Dermis lymphatic vessel endothelial cell (primary cell): ENCODE results near the gene AKT2. TPM values are rescaled to one million over a fixed set of nuclear protein-coding genes. Genes with fewer than 3 reads are reported as not detected.

Experiments used
- total RNA-seq: library from RNA; depleted of rRNA; stranded (reverse); fragments of >200 nt; gene quantifications from 2 replicates; pipeline ENCODE4 v1.2.1, GENCODE V29; 2014

AKT2 gene
- total RNA-seq = 27.0 and 30.5 TPM in 2 replicates

GRCh38 chr19:40284501-40285352 is at the start of gene AKT2:
Gene AKT2 (minus strand): TSS chr19:40285345. CDS start chr19:40265267, 20,078 bp downstream.

GRCh38 chr19:40217934-40218890 is 66.9 kb downstream of the AKT2 start, which contains the start of gene TTC9B:
Gene TTC9B (minus strand): TSS chr19:40218384. CDS start chr19:40218381, 3 bp downstream.

GRCh38 chr19:40190891-40191835 is 94.0 kb downstream of the AKT2 start, which contains the start of gene MAP3K10:
Gene MAP3K10 (plus strand): TSS chr19:40191426. CDS start chr19:40192032, 606 bp downstream.

Other genes with a start within 250 kb of the AKT2 start
- gene ZNF780B, start 229.1 kb downstream of the AKT2 start, total RNA-seq = 6.5 and 14.0 TPM in 2 replicates
- gene ZNF780A, start 194.4 kb downstream of the AKT2 start, total RNA-seq = 9.5 and 16.5 TPM in 2 replicates
- gene MAP3K10, start 93.9 kb downstream of the AKT2 start, total RNA-seq = 3.7 and 5.5 TPM in 2 replicates
- gene TTC9B, start 67.0 kb downstream of the AKT2 start, total RNA-seq = not detected in 2 replicates
- 0.09 and 0.11 TPM in 2 replicates for gene CCNP, start 58.7 kb downstream of the AKT2 start, total RNA-seq
- gene C19orf47, start 63.1 kb upstream of the AKT2 start, total RNA-seq = 3.6 and 6.1 TPM in 2 replicates
- gene PLD3, start 63.4 kb upstream of the AKT2 start, total RNA-seq = 123 and 175 TPM in 2 replicates
- gene HIPK4, start 104.8 kb upstream of the AKT2 start, total RNA-seq = under 0.01 TPM in 1 of 2 replicates, not detected in the other
- gene PRX, start 128.0 kb upstream of the AKT2 start, total RNA-seq = 1.5 TPM in 2 replicates
- gene SERTAD1, start 140.6 kb upstream of the AKT2 start, total RNA-seq = 20.7 and 22.3 TPM in 2 replicates
- 22.1 and 32.7 TPM in 2 replicates for gene SERTAD3, start 159.0 kb upstream of the AKT2 start, total RNA-seq
- gene BLVRB, start 180.4 kb upstream of the AKT2 start, total RNA-seq = 39.4 and 53.0 TPM in 2 replicates
- under 0.01 TPM in 1 of 2 replicates, not detected in the other for gene SPTBN4, start 181.7 kb upstream of the AKT2 start, total RNA-seq